Measurements from ENCODE around the gene ZNF195.
"Not testable (repeated sequence)": the region's sequence is repeated elsewhere in the genome, so short reads cannot be mapped to it uniquely, and the experiment has no call there.

GRCh38 chr11:3336420-3336819 is 42.5 kb downstream of the ZNF195 start:
- TF ChIP-seq CTCF (IDR thresholded peaks at IDR 0.05; ENCODE audit: insufficient read depth, low read length); SPI1 (IDR thresholded peaks at IDR 0.05; ENCODE audit: borderline replicate concordance, low read depth); REST (IDR thresholded peaks at IDR 0.05; ENCODE audit: insufficient replicate concordance, low read depth): not testable (repeated sequence)

All from HL-60 (cell line).